ENCODE results near the gene CENPC. TPM values are rescaled to one million over a fixed set of nuclear protein-coding genes. Genes with fewer than 3 reads are reported as not detected.

The CENPC gene, protein sequence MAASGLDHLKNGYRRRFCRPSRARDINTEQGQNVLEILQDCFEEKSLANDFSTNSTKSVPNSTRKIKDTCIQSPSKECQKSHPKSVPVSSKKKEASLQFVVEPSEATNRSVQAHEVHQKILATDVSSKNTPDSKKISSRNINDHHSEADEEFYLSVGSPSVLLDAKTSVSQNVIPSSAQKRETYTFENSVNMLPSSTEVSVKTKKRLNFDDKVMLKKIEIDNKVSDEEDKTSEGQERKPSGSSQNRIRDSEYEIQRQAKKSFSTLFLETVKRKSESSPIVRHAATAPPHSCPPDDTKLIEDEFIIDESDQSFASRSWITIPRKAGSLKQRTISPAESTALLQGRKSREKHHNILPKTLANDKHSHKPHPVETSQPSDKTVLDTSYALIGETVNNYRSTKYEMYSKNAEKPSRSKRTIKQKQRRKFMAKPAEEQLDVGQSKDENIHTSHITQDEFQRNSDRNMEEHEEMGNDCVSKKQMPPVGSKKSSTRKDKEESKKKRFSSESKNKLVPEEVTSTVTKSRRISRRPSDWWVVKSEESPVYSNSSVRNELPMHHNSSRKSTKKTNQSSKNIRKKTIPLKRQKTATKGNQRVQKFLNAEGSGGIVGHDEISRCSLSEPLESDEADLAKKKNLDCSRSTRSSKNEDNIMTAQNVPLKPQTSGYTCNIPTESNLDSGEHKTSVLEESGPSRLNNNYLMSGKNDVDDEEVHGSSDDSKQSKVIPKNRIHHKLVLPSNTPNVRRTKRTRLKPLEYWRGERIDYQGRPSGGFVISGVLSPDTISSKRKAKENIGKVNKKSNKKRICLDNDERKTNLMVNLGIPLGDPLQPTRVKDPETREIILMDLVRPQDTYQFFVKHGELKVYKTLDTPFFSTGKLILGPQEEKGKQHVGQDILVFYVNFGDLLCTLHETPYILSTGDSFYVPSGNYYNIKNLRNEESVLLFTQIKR
- 9.7 and 16.9 TPM in 2 replicates for total RNA-seq (2014; rRNA removed; shearing (Covaris generic))

DNA sequence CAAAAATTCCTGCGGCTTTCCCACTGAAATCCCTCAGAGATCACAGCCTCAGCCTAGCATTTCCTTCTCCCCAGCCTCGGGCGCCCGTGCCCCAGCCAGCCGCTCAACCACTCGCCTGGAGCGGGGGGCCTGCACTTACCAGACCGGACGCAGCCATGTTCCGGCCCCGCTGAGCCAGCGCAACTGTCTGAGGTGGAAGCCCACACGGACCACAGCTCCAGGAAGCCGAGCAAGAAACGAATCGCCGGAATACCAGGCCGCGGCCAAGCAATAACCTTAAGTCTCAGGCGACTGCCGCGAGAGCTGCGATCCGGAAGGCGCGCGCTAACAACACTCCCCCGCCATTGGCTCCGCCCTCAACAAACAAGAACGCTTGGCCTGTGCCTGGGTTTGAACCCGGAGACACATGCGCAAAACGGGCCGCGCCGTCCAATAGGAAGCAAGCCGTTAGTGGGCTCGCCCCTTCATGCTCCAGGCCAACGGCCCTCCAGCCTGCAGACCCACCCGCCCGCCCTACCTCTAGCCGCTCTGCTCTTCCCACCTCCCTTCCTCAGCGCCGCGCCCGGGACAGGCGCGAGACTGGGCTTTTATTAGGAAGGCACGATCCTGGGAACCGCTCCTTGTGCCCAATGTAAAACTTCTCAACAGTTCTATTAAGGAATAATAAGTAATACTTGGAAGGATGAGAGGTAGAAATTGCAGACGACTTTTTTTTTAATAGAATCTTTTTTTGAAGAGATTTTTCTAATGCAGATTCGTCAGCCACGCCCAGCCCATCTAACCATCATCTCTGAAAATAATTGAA lies at the start of gene CENPC:
Gene CENPC (minus strand): TSS at position 305 of the 805 bp plus-strand sequence. CDS start 148 bp downstream, at position 157.
- DNase-seq: peak; percentile 90
- peak within 1 kb of the TSS; percentile 71 for H3K4me3 ChIP-seq (ENCODE audit: insufficient read depth, low read depth, low read length)
- H3K27me3 ChIP-seq (ENCODE audit: control insufficient read depth, insufficient read depth, low read length): no peaks in the 10 kb centered on the region
- H3K36me3 ChIP-seq (replicated peaks; ENCODE audit: control insufficient read depth, insufficient read depth, low read length): no peaks in the 10 kb centered on the region; the same call in 1 of the 2 replicates

DNA sequence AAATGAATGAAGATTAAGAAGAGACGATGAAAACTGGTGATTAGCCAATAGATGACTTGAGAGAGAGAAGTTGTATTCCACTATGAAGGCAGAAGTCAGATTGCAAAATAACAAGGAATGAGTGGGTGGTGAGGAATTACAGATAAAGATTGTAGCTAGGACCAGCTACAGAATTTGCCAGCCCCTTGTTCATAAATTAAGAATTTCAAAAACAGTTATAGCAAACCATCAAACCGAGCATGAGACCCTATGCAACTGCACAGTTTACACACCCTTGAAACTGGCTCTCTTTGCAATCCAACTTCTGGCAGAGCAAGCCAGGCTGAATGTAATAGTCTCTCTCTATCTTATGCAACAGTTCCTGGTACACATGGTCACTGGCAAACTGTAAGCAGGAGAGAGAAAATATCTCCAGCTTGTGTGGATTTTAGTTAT lies 48.5 kb upstream of the CENPC start:
- H3K36me3 ChIP-seq (replicated peaks; ENCODE audit: control insufficient read depth, insufficient read depth, low read length): no peaks in the 10 kb centered on the region
- DNase-seq: no peak

DNA sequence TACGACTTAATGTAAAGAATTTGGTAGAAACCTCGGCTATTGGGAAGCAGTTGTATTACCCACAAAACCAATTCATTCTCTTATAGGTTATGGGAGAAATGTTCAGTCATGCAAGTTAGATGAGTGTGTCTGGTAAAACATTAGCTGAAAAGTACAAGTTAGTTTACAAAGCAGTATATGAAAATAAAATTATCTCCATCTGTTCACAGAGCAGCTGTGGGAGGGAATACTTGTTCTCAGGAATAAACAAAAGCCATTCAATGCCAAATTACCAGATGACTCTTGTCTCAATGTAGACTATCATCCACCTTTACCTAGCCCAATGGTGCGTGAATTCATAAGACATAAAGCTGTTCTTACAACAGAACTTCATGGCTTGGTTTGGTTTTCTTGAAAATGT lies 41.9 kb upstream of the CENPC start:
- Histone ChIP-seq H3K36me3 (replicated peaks; ENCODE audit: control insufficient read depth, insufficient read depth, low read length) (no peaks in the 10 kb centered on the region), H3K4me3 (ENCODE audit: insufficient read depth, low read depth, low read length) (no peak overlapping the region), H3K27me3 (ENCODE audit: control insufficient read depth, insufficient read depth, low read length) (no peaks in the 10 kb centered on the region)
- no peak for DNase-seq

More for the DNA sequence above, 48.5 kb upstream of the CENPC start:
- H3K27me3 ChIP-seq (ENCODE audit: control insufficient read depth, insufficient read depth, low read length): no peaks in the 10 kb centered on the region
- no peak overlapping the region for H3K4me3 ChIP-seq (ENCODE audit: insufficient read depth, low read depth, low read length)

DNA sequence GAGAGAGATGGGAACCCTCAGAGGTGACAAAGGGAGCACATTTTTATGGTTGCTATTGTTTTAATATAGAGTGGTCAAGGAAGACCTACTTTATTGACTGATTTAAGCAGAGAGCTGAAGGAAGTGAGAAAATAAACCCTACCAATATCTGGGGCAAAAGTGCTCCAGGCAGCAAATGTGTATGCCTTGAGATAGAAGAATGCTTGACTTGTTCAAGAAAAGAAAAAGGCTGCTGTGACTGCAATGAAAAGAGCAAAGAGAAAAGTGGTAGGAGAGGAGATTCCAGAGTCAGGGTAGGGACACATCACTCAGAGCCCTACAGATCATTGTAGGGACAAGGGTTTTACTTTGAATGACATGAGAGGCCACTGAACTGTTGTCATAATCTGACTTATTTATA lies 39.2 kb upstream of the CENPC start:
- Histone ChIP-seq H3K4me3 (ENCODE audit: insufficient read depth, low read depth, low read length) (no peak overlapping the region), H3K36me3 (replicated peaks; ENCODE audit: control insufficient read depth, insufficient read depth, low read length) (no peaks in the 10 kb centered on the region), H3K27me3 (ENCODE audit: control insufficient read depth, insufficient read depth, low read length) (no peaks in the 10 kb centered on the region)
- no peak for DNase-seq

DNA sequence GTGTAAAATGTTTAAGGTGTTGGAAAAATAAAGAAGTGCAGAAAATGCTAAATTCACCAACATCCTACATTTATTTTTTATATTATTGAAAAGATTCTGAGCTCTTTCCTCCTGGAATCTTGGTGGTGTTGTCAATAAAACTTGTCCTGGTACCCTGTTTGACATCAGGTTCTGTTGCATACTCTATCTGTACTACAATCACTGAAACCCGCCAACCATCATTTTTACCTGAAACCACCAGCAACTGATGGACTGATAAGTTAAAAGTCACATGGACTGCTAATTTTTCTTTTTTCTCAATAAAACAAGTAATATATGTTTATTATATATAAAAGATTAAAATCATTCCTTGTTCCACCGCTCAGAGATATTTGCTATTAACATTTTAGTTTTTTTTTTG lies 36.6 kb upstream of the CENPC start:
- no peaks in the 10 kb centered on the region for H3K27me3 ChIP-seq (ENCODE audit: control insufficient read depth, insufficient read depth, low read length)
- no peak for DNase-seq
- H3K4me3 ChIP-seq (ENCODE audit: insufficient read depth, low read depth, low read length): no peak overlapping the region
- no peaks in the 10 kb centered on the region for H3K36me3 ChIP-seq (replicated peaks; ENCODE audit: control insufficient read depth, insufficient read depth, low read length)

DNA sequence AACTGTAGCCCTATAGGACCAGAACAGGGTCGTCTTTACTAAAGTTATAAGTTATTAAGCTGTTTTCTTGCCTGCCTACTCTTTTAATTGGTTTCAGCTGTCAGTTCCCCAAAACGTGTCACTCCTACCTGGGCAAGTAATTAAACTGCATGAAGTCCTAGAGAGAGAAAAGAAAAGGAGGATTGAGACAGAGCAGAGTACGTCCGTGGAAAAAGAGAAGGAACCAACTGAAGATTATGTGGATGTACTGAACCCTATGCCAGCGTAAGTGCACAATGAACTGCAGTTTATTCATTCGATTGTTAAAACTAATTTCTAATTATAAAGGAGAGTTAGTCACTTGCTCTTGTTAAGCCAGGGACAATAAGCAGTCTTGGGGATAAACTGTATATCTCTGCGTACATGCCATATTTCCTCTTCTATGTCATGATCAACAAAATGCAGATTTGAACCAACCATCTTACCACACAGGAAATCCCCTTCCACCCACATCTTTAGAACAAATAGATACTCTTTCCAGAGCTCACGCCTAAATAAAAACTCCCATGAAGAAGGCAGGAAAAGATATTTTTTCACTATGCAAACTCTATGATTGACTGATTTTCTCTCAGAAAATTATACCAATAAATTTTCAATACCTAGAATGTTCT lies 36.0 kb upstream of the CENPC start:
- Histone ChIP-seq H3K27me3 (ENCODE audit: control insufficient read depth, insufficient read depth, low read length) (no peaks in the 10 kb centered on the region), H3K4me3 (ENCODE audit: insufficient read depth, low read depth, low read length) (no peak overlapping the region), H3K36me3 (replicated peaks; ENCODE audit: control insufficient read depth, insufficient read depth, low read length) (no peaks in the 10 kb centered on the region)
- no peak for DNase-seq

DNA sequence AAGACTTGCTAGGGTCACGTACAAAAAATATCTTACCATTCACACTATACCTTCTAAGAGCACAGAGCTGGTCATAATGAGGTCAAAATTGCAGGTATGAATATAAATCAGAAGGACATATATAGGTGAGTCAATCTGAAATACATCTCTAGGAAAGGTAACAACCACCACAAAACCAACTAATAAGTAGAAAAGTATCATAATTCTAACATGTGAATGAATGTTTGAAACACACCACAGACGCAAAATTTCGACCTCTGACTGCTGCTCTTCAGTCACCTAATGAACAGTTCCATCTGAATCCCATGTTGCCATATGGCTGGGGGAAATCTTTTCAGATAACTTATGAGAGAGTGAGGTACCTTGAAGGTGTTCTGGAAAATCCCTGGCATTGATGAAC lies 35.3 kb upstream of the CENPC start:
- no peak for DNase-seq
- no peaks in the 10 kb centered on the region for H3K27me3 ChIP-seq (ENCODE audit: control insufficient read depth, insufficient read depth, low read length)
- H3K4me3 ChIP-seq (ENCODE audit: insufficient read depth, low read depth, low read length): no peak overlapping the region
- no peaks in the 10 kb centered on the region for H3K36me3 ChIP-seq (replicated peaks; ENCODE audit: control insufficient read depth, insufficient read depth, low read length)

DNA sequence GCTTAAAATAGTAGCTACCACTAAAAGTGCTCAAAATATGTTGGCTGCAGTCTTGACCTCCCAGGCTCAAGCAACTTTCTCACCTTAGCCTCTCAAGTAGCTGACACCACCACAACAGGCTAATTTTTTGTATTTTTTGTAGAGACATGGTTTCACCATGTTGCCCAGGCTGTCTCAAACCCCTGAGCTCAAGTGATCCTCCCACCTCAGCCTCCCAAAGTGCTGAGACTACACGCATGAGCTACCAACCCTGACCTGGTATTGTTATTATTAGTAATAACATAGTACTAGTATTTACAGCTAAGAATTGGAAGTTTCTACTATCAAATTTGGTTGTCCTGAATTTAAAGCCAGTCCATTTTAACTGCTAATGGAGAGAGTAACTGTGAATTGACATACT lies 31.2 kb upstream of the CENPC start:
- Histone ChIP-seq H3K36me3 (replicated peaks; ENCODE audit: control insufficient read depth, insufficient read depth, low read length) (no peaks in the 10 kb centered on the region), H3K4me3 (ENCODE audit: insufficient read depth, low read depth, low read length) (no peak overlapping the region), H3K27me3 (ENCODE audit: control insufficient read depth, insufficient read depth, low read length) (no peaks in the 10 kb centered on the region)
- no peak for DNase-seq

DNA sequence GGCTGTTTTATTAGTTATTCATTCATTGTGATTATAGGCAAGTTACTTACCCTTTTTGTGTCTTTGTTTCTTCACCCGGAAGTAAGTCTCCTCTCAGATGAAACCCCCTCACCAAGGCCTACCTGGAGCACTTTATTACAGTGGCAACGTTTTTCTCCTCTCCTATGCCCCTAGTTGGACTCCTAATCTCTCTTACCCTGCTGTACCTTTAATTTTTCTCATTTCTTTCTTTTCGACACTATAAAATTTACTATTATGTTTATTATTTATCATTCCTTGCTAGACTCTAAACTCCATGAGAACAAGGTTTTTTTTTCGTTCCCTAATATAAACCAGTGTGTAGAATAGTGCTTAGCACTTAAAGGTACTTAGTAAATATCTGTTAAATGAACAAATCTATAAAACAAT lies 30.8 kb upstream of the CENPC start:
- DNase-seq: no peak

DNA sequence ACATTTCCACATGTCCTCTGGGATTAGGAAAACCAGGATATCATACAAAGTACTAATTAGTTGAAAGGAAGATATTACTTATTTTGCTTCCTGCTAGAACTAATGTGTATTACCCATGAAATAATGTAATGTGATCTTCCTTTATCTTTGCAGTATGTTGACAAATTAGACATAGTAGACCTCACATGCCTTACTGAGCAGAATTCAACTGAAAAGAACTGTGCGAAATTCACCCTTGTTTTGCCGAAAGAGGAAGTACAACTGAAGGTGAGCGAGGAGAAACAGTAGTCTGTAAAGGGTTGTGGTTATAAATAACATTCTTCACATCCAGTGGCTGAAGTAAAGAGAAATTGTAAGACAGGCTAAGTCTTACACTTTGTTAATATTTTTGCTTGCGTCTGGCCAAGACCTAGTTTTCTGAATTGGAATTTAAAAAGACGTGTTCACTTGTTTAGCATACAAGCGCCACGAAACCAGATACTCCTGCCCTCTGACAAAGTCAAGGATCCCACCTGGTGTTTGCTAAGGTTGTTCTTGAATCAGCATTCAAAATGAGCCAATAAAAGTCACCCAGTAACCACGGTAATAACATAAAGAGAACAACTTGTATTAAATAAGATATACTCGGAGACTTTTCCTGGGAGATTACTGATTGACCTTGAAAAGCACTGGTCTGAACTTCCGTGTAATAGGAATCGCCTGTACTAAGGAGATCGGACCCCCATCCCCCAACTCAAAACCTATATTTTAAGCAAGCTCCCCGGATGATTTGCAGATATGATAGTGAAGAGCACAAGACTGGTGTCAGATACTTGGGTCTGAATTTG lies 30.1 kb upstream of the CENPC start:
- no peaks in the 10 kb centered on the region for H3K36me3 ChIP-seq (replicated peaks; ENCODE audit: control insufficient read depth, insufficient read depth, low read length)
- H3K4me3 ChIP-seq (ENCODE audit: insufficient read depth, low read depth, low read length): no peak overlapping the region
- H3K27me3 ChIP-seq (ENCODE audit: control insufficient read depth, insufficient read depth, low read length): no peaks in the 10 kb centered on the region
- peak; percentile 6 for DNase-seq

More for the DNA sequence above, 30.8 kb upstream of the CENPC start:
- H3K36me3 ChIP-seq (replicated peaks; ENCODE audit: control insufficient read depth, insufficient read depth, low read length): no peaks in the 10 kb centered on the region
- H3K4me3 ChIP-seq (ENCODE audit: insufficient read depth, low read depth, low read length): no peak overlapping the region
- no peaks in the 10 kb centered on the region for H3K27me3 ChIP-seq (ENCODE audit: control insufficient read depth, insufficient read depth, low read length)

DNA sequence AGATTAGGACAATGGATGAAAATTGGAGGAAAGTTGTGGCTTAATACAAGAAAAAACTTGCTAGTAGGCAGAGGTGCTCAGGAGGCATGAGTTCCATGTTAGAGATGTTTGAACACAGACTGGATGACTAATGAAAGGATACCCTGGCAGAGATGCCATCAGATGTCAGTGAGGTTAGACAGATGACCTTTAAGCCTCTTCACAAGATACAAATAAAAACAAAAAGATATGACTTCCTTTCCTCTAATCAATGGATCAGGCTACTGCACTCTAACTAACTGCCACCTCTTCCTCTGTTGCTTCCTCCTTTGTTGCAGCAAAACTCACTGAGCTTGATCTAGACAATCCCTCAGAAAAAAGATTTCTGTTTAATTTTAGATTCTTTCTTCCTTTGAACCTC lies 27.9 kb upstream of the CENPC start:
- H3K36me3 ChIP-seq (replicated peaks; ENCODE audit: control insufficient read depth, insufficient read depth, low read length): no peaks in the 10 kb centered on the region
- no peaks in the 10 kb centered on the region for H3K27me3 ChIP-seq (ENCODE audit: control insufficient read depth, insufficient read depth, low read length)
- DNase-seq: no peak
- H3K4me3 ChIP-seq (ENCODE audit: insufficient read depth, low read depth, low read length): no peak overlapping the region

DNA sequence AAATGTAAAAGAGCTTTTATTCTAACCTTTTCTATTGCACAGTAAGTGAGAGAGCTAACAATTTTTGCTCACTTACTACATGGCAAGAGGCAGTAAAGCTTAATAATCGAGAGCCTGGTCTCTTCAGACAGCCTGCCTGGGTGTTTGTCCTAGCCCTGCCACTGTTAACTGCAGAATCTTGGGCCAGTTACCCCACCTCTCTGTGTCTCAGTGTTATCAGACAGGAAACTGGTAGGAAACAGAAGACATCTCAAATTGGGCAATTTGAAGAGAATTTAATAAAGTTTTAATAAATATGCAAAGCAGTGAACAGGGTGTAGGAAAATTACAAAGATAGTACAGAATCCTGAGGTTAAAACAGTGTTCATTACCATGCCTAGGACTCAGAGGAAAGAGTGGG lies 26.7 kb upstream of the CENPC start:
- H3K27me3 ChIP-seq (ENCODE audit: control insufficient read depth, insufficient read depth, low read length): no peaks in the 10 kb centered on the region
- DNase-seq: no peak
- no peaks in the 10 kb centered on the region for H3K36me3 ChIP-seq (replicated peaks; ENCODE audit: control insufficient read depth, insufficient read depth, low read length)
- no peak overlapping the region for H3K4me3 ChIP-seq (ENCODE audit: insufficient read depth, low read depth, low read length)

DNA sequence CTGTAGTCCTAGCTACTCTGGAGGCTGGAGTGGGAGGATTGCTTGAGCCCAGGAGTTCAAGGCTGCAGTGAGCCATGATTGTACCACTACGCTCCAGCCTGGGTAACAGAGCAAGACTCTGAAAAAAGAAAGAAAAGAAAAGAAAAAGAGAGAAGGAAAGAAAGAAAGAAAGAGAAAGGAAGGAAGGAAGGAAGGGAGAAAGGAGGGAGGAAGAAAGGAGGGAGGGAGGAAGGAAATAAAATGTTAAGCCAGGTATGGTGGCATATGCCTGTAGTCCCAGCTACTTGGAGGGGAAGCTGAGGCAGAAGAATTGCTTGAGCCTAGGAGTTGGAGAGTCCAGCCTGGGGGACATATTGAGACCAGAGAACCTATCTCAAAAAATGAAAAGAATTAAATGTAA lies 25.2 kb upstream of the CENPC start:
- H3K36me3 ChIP-seq (replicated peaks; ENCODE audit: control insufficient read depth, insufficient read depth, low read length): no peaks in the 10 kb centered on the region
- no peaks in the 10 kb centered on the region for H3K27me3 ChIP-seq (ENCODE audit: control insufficient read depth, insufficient read depth, low read length)
- no peak for DNase-seq
- no peak overlapping the region for H3K4me3 ChIP-seq (ENCODE audit: insufficient read depth, low read depth, low read length)

All from H7 (cell line).